ENCODE results near the gene NTN3.

Gene NTN3

GRCh38 chr16:2514333-2515179 is 43.5 kb downstream of the NTN3 start:
- DNase-seq (ENCODE audit: low spot score): no peak

GRCh38 chr16:2515180-2515851 is 44.2 kb downstream of the NTN3 start:
- DNase-seq (ENCODE audit: low spot score): no peak

GRCh38 chr16:2516391-2517240 is 45.5 kb downstream of the NTN3 start:
- peak; percentile 43 for DNase-seq (ENCODE audit: low spot score)

- no peak for DNase-seq (ENCODE audit: low spot score)
Observed at GRCh38 chr16:2517954-2518605, 47.0 kb downstream of the NTN3 start.

GRCh38 chr16:2518823-2519710 is 48.0 kb downstream of the NTN3 start:
- DNase-seq (ENCODE audit: low spot score): no peak

- DNase-seq (ENCODE audit: low spot score): no peak
Observed at GRCh38 chr16:2519711-2520080, 48.6 kb downstream of the NTN3 start.

GRCh38 chr16:2520097-2520783 is 49.1 kb downstream of the NTN3 start, which contains the start of gene AMDHD2:
TSS of gene AMDHD2 (plus strand) at chr16:2520371. CDS start at chr16:2520459, 88 bp downstream.
- DNase-seq (ENCODE audit: low spot score): peak; percentile 92

- peak; percentile 69 for DNase-seq (ENCODE audit: low spot score)
Observed at GRCh38 chr16:2520784-2521531, 49.9 kb downstream of the NTN3 start.
